ENCODE measurements around the gene TRIM54. TPM values are rescaled to one million over a fixed set of nuclear protein-coding genes. Genes with fewer than 3 reads are reported as not detected.

Gene TRIM54
- total RNA-seq, 1 donor from 2014 or later, result not detected

GRCh38 chr2:27306573-27307286, 24.5 kb downstream of the TRIM54 start:
- peaks cover 5% of the 10 kb centered on the region for H3K36me3 Mint-ChIP-seq
- H3K27me3 ChIP-seq, result peaks cover 49% of the 10 kb centered on the region
- H3K4me2 ChIP-seq, result peak overlapping the region; percentile 70
- no peak overlapping the region for H2AFZ ChIP-seq (replicated peaks)
- no peak overlapping the region for H3K27ac ChIP-seq
- H3K9me3 ChIP-seq (ENCODE audit: low read depth), result no peaks in the 10 kb centered on the region
- no peaks in the 10 kb centered on the region for H3K79me2 ChIP-seq (ENCODE audit: low read depth)
- peak; percentile 42 for DNase-seq (ENCODE audit: low spot score)
- H3K27ac Mint-ChIP-seq, result no peak overlapping the region
- no peak overlapping the region for H3K4me3 ChIP-seq
- H3F3A ChIP-seq (ENCODE audit: low read depth), result peaks cover 12% of the 10 kb centered on the region
- peaks cover 37% of the 10 kb centered on the region for H4K20me1 ChIP-seq (ENCODE audit: low read depth)
- peaks cover 12% of the 10 kb centered on the region for H3K4me1 ChIP-seq
- no peaks in the 10 kb centered on the region for H3K36me3 ChIP-seq
- H3K9ac ChIP-seq, result no peak overlapping the region
- TF ChIP-seq EZH2phosphoT487 (IDR thresholded peaks at IDR 0.05) (peak; percentile 64), EZH2 (IDR thresholded peaks at IDR 0.05) (peak; percentile 80), CTCF (IDR thresholded peaks at IDR 0.05) (no peak)
- H3K27me3 Mint-ChIP-seq (ENCODE audit: insufficient read depth, low read depth), result peaks cover 31% of the 10 kb centered on the region
- no peaks in the 10 kb centered on the region for H3K4me1 Mint-ChIP-seq
- no peaks in the 10 kb centered on the region for H3K9me3 Mint-ChIP-seq
- H3K4me3 Mint-ChIP-seq, result no peak overlapping the region

- Histone ChIP-seq H3K27ac (no peak overlapping the region), H2AFZ (replicated peaks) (no peak overlapping the region), H3K9ac (no peak overlapping the region), H3K79me2 (ENCODE audit: low read depth) (no peaks in the 10 kb centered on the region), H3K4me1 (peaks cover 12% of the 10 kb centered on the region), H4K20me1 (ENCODE audit: low read depth) (peaks cover 37% of the 10 kb centered on the region), H3K4me2 (peak overlapping the region; percentile 70), H3K9me3 (ENCODE audit: low read depth) (no peaks in the 10 kb centered on the region), H3K36me3 (no peaks in the 10 kb centered on the region), H3F3A (ENCODE audit: low read depth) (peaks cover 12% of the 10 kb centered on the region), H3K27me3 (peaks cover 49% of the 10 kb centered on the region), H3K4me3 (peak overlapping the region; percentile 17)
- no peak for DNase-seq (ENCODE audit: low spot score)
- Mint-ChIP-seq H3K9me3 (no peaks in the 10 kb centered on the region), H3K27me3 (ENCODE audit: insufficient read depth, low read depth) (peaks cover 31% of the 10 kb centered on the region), H3K27ac (no peak overlapping the region), H3K4me1 (no peaks in the 10 kb centered on the region), H3K36me3 (peaks cover 5% of the 10 kb centered on the region), H3K4me3 (no peak overlapping the region)
- TF ChIP-seq EZH2 (IDR thresholded peaks at IDR 0.05) (no peak), CTCF (IDR thresholded peaks at IDR 0.05) (no peak), EZH2phosphoT487 (IDR thresholded peaks at IDR 0.05) (peak; percentile 45)
These were observed 25.0 kb downstream of the TRIM54 start for GRCh38 chr2:27307287-27307544.

GRCh38 chr2:27307545-27308358, 25.5 kb downstream of the TRIM54 start:
- no peak overlapping the region for H3K27ac Mint-ChIP-seq
- H3K27me3 ChIP-seq, result peaks cover 49% of the 10 kb centered on the region

More at GRCh38 chr2:27307545-27308358, 25.5 kb downstream of the TRIM54 start:
- Histone ChIP-seq H3K9ac (no peak overlapping the region), H4K20me1 (ENCODE audit: low read depth) (peaks cover 37% of the 10 kb centered on the region), H3K9me3 (ENCODE audit: low read depth) (no peaks in the 10 kb centered on the region), H3K4me3 (peak overlapping the region; percentile 17), H3K4me1 (peaks cover 12% of the 10 kb centered on the region), H2AFZ (replicated peaks) (no peak overlapping the region), H3F3A (ENCODE audit: low read depth) (peaks cover 12% of the 10 kb centered on the region), H3K36me3 (no peaks in the 10 kb centered on the region), H3K4me2 (peak overlapping the region; percentile 70), H3K27ac (no peak overlapping the region), H3K79me2 (ENCODE audit: low read depth) (no peaks in the 10 kb centered on the region)
- H3K4me3 Mint-ChIP-seq, result peak overlapping the region; percentile 30
- TF ChIP-seq EZH2 (IDR thresholded peaks at IDR 0.05) (peak; percentile 92), EZH2phosphoT487 (IDR thresholded peaks at IDR 0.05) (peak; percentile 62), CTCF (IDR thresholded peaks at IDR 0.05) (no peak)
- peak; percentile 58 for DNase-seq (ENCODE audit: low spot score)
- H3K27me3 Mint-ChIP-seq (ENCODE audit: insufficient read depth, low read depth), result peaks cover 31% of the 10 kb centered on the region
- H3K4me1 Mint-ChIP-seq, result no peaks in the 10 kb centered on the region
- no peaks in the 10 kb centered on the region for H3K9me3 Mint-ChIP-seq
- peaks cover 5% of the 10 kb centered on the region for H3K36me3 Mint-ChIP-seq

Data from neural progenitor cell (in vitro differentiated cells).